DMS 273 (cell line): ENCODE results near the gene AFM.

Source experiments
- DNase-seq: peaks from one replicate; lab custom pipeline; 2025; ENCODE audit not compliant: unreplicated experiment; lab: John Stamatoyannopoulos, UW

AFM gene, protein sequence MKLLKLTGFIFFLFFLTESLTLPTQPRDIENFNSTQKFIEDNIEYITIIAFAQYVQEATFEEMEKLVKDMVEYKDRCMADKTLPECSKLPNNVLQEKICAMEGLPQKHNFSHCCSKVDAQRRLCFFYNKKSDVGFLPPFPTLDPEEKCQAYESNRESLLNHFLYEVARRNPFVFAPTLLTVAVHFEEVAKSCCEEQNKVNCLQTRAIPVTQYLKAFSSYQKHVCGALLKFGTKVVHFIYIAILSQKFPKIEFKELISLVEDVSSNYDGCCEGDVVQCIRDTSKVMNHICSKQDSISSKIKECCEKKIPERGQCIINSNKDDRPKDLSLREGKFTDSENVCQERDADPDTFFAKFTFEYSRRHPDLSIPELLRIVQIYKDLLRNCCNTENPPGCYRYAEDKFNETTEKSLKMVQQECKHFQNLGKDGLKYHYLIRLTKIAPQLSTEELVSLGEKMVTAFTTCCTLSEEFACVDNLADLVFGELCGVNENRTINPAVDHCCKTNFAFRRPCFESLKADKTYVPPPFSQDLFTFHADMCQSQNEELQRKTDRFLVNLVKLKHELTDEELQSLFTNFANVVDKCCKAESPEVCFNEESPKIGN

DNA sequence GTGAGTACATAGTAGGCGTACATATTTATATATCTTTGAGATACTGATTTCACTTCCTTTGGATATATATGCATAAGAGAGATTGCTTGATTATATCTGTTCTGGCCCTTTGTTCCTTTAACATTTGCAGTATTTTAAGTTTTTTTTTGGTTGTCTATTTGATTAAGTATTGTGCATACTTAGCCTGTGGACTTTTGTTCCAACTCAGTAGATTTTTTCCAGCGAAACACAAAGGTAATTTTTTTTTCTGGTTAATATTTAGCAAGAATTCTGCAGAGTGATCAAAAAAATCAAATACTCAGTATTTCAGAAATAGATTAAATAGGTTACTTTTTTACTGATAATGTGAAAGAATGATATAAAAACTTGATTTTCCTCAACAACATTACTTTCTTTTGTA is at the start of gene AFM:
AFM (plus strand) TSS at position 388 of the 400 bp plus-strand sequence. CDS start 31 bp downstream, outside the sequence.
- no peak for DNase-seq

DNA sequence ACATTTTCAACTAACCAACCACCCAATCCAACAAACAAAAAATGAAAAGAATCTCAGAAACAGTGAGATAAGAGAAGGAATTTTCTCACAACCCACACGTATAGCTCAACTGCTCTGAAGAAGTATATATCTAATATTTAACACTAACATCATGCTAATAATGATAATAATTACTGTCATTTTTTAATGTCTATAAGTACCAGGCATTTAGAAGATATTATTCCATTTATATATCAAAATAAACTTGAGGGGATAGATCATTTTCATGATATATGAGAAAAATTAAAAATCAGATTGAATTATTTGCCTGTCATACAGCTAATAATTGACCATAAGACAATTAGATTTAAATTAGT is 49.8 kb upstream of the AFM start:
- no peak for DNase-seq

DNA sequence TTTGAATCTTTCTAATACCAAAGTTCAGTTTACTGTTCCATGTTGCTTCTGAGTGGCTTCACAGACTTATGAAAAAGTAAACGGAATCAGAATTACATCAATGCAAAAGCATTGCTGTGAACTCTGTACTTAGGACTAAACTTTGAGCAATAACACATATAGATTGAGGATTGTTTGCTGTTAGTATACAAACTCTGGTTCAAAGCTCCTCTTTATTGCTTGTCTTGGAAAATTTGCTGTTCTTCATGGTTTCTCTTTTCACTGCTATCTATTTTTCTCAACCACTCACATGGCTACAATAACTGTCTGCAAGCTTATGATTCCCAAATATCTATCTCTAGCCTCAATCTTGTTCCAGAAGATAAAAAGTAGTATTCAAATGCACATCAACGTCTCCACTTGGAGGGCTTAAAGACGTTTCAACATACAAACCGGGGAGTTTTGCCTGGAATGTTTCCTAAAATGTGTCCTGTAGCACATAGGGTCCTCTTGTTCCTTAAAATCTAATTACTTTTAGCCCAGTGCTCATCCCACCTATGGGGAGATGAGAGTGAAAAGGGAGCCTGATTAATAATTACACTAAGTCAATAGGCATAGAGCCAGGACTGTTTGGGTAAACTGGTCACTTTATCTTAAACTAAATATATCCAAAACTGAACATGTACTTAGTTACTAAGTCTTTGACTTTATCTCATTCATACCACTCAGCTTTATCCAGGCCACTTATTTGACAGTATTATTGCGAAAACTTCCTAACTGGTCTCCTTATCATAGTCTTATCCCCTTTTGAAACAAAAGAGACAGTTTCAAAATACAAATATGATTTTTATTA is 49.2 kb upstream of the AFM start:
- no peak for DNase-seq

DNA sequence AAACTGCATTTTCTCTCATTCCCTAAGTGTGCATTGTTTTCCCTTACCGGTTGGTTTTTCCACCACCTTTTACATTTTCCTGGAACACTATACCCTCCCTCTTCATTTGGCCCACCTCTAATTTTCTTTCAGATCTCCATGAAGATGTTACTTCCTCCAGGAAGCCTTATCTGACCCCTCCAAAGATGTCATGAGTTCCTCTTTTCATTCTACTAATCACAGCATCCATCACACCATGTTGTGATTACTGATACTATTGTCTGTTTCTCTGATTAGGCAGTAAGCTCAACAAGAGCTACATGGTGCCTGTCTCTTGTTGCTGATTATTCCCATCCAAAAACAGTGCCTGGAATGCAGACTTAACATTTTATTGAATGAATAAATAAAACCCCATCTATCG is 48.4 kb upstream of the AFM start:
- no peak for DNase-seq

GRCh38 chr4:73434311-73434710 is 47.2 kb upstream of the AFM start:
- DNase-seq, result peak; percentile 12

GRCh38 chr4:73435984-73436383 is 45.6 kb upstream of the AFM start, which contains the start of gene AFP:
Gene AFP, plus strand, starts transcription at chr4:73436221. Its CDS starts 42 bp downstream, at chr4:73436263.
- DNase-seq, result no peak

DNA sequence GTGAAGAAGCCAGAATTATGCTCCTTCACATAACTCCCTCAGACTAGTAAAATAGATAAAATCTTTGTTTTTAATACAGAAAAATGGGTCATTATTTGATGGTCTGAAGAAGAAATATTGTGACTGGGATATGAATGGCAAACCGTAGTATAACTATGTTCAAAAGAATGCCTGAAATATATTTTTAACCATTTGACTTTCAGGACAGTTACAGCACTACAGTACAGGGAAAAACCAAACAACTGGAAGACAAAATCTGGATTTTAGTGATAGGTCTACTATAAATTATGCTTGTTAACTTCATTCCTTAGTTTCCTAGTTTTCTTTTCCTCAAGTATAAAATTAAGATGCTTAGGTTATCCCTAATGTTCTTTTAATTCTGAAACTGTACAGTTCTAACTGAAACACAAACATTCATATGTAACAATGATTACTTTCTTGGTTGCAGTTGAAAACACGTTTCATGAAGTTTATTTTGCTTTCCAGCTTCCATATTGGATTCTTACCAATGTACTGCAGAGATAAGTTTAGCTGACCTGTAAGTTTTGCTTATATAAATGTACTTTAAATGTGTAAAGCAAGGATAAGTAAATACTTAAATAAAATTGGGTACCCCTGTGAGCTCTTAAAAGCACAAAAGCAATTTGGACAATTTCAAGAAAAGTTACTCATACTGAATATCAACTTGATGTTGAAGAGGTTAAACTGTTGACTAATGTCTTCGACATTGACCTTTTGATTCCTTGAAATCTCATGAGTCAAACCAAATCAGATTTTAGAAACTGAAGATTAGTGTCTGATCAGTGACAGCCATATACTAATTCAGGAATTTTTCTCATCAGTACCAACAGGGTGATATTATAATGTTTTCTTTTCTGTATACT is 44.6 kb upstream of the AFM start:
- no peak for DNase-seq

DNA sequence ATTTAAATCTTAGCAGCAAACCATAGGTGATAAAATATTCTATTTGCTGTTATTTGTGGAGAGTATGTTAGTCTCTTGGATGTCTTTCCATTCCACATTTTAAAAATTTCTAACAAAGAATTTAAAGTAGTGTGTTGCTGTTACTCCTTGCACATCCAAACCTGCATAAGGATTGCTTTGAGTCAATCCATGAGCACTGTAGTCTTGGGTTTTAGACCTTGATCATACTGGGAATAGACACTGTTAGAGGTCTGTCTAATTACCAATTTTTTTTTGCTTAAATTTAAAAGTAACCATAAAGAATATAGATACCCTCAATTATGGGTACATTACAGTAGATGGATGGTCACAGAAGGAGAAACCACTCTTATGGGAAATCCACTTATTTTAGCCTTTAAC is 44.0 kb upstream of the AFM start:
- DNase-seq, result no peak

- no peak for DNase-seq
Measured at GRCh38 chr4:73438048-73438447, 43.5 kb upstream of the AFM start.

GRCh38 chr4:73438582-73439215 is 42.8 kb upstream of the AFM start:
- DNase-seq, result no peak

- DNase-seq, result no peak
Measured at GRCh38 chr4:73439445-73439844, 42.1 kb upstream of the AFM start.

GRCh38 chr4:73439991-73440390 is 41.6 kb upstream of the AFM start:
- DNase-seq, result no peak

DNA sequence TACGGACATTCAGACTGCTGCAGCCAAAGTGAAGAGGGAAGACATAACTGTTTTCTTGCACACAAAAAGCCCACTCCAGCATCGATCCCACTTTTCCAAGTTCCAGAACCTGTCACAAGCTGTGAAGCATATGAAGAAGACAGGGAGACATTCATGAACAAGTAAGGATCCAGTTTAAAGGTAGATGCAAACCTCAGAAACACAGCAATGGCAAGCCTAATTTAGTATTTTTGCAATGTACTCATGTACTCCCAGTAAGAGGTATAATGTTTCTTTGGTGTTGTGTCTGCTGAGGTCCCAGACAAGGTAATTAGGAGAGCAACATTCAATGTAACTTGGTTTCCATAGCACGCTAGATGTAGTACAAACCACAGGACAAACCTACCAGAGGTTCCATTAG is 40.9 kb upstream of the AFM start:
- no peak for DNase-seq

GRCh38 chr4:73442275-73442674 is 39.3 kb upstream of the AFM start:
- no peak for DNase-seq

- no peak for DNase-seq
Measured at GRCh38 chr4:73443224-73443623, 38.3 kb upstream of the AFM start.

DNA sequence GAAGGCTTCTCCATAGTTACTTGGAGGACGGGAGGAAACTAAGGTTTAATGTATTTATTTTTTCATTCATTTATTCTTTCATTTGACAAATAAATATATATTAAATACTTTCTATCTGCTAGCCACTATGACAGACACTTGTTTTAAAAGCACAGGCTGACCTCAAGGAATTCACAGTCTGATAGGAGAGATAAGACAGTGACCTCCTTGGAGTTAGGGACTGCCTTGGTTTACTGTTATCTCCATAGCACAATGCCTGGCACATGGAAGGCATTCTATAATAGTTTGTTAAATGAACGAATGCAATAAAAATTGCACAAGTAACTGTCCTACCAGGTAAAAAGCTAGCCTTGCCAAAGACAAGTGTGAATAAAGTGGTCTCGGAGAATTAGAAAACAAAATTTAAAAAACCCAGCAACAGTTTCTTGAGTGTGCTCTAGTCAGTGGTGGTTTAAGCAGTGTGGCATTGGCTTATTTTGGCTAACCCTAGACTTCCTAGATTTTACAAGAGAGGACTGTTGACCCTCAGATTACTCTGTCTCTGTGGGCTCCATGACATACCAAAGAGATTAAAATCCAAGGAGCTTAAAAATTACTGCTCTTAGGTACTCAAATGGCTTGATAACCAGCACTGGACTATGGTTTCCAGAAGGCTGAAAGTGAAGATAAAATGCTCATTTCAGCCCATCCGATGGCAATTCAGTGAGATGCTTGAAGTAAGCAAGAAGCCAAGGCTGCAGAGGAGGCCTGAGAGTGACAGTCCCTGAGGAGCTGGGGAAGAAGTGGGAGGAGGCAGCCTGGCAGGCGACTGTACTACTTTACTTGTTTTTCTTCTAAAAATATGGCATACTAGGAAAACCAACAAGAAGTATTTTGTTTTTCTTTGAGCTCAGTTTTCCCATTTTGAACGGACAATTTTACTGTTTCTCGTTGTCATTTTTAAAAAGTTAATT is 35.9 kb upstream of the AFM start:
- DNase-seq, result no peak

- peak; percentile 63 for DNase-seq
Measured at GRCh38 chr4:73446336-73446938, 35.1 kb upstream of the AFM start.

DNA sequence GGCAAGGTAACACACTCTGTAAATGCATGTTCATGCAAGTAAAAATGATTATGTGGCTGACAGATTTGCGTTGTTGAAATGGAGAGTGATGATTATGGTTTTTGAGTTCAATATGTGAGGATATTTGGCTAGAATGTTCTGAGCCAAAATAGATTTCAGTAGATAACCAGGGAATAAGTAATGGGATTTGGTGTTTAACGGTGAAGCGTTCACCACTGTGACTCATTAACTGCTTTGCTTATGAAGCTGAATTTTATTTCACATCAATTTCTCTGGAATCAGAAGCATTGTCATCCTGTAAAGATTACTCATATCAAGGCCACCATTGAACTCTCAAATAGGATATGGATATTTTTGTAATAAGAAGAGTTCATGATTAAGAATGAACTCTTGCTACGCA is 33.9 kb upstream of the AFM start:
- DNase-seq, result no peak
